ENCODE measurements around the gene PKIG. TPM values are rescaled to one million over a fixed set of nuclear protein-coding genes. Genes with fewer than 3 reads are reported as not detected.

The PKIG gene
- total and polyA plus RNA-seq, 10 of the 15 experiments (the other 5 are each of a cell fraction or from before 2014, with no cell fraction given) = 5.7 to 82.3 (median 39.7) TPM

GRCh38 chr20:44614525-44614924, 32.1 kb downstream of the PKIG start:
- DNase-seq (ENCODE audit: low read depth, low spot score) = no peak
- peaks cover 14 to 30% of the 10 kb centered on the region in 2 experiments for H3K36me3 ChIP-seq (ENCODE audit: control insufficient read depth in 2 of 2, insufficient read depth in 2 of 2, low read length in 1 of 2)
- in situ Hi-C loops (cut with MboI) (no loop called here), intact Hi-C loops (cut with micrococcal nuclease; ENCODE audit: unreplicated experiment) (loop anchor here (5.0 kb wide), 1 partner anchor 137 kb away; the partner anchor contains the start of gene TTPAL)
- H3K4me1 ChIP-seq (ENCODE audit: control insufficient read depth, insufficient read depth, low read length) = peaks cover 29% of the 10 kb centered on the region
- H3K4me3 ChIP-seq = no peak overlapping the region
- ChIA-PET RAD21 (ENCODE audit: unreplicated experiment) (interaction anchor here (0.7 to 1.5 kb wide), 3 partner anchors 28 to 69 kb away, joined by 3 to 7 read pairs (median 3); no protein-coding TSS in a partner anchor), POLR2A (interaction anchor here (1.1 kb wide), 1 partner anchor 67 kb away, joined by 3 read pairs; no protein-coding TSS in a partner anchor), SMC1A (ENCODE audit: uncharacterized antibody, unreplicated experiment) (interaction anchor here (0.9 to 1.2 kb wide), 4 partner anchors 25 to 67 kb away, joined by 3 to 5 read pairs (median 4); no protein-coding TSS in a partner anchor), CTCF (interaction anchor here (0.8 to 1.8 kb wide), 5 partner anchors 39 to 226 kb away, joined by 3 to 8 read pairs (median 5); no protein-coding TSS in a partner anchor)
- ATAC-seq = no peak
- H3K27me3 ChIP-seq (replicated peaks in 1 of 2; ENCODE audit: control insufficient read depth in 2 of 2, insufficient read depth in 2 of 2, low read length in 1 of 2) = no peaks in the 10 kb centered on the region
- H3K4me2 ChIP-seq (ENCODE audit: control insufficient read depth, insufficient read depth) = no peak overlapping the region
- no peak overlapping the region for H2AFZ ChIP-seq (ENCODE audit: control insufficient read depth, low read depth, low read length)
- no peaks in the 10 kb centered on the region for H4K20me1 ChIP-seq (ENCODE audit: control insufficient read depth, insufficient read depth)
- H3K79me2 ChIP-seq (ENCODE audit: control insufficient read depth, insufficient read depth, low read length) = no peaks in the 10 kb centered on the region; the same call in 1 of the 2 replicates
- WGBS (ENCODE audit: insufficient coverage, insufficient replicate concordance, low lambda C conversion rate, missing lambda C conversion rate) = 80% methylated on average over 14 of the region's 14 CpGs
- no peak overlapping the region for H3K9ac ChIP-seq (ENCODE audit: control insufficient read depth, insufficient read depth, low read length)
- H3K27ac ChIP-seq (ENCODE audit: control insufficient read depth, insufficient read depth) = no peak overlapping the region
- no peak for FAIRE-seq
- no peaks in the 10 kb centered on the region for H3K9me3 ChIP-seq (replicated peaks; ENCODE audit: control insufficient read depth, insufficient read depth, low read length)
- no TSS peak for BruUV-seq (replicated peaks)
- no peak for TF ChIP-seq BHLHE40 (IDR thresholded peaks at IDR 0.05; ENCODE audit: borderline replicate concordance in 1 of 2, low read depth in 2 of 2, low read length in 1 of 2)
- TF ChIP-seq SMC3 (IDR thresholded peaks at IDR 0.05; ENCODE audit: borderline replicate concordance, low read length) = no peak
- no peak for TF ChIP-seq HCFC1 (IDR thresholded peaks at IDR 0.05; ENCODE audit: low read length)
- no peak for TF ChIP-seq NR2C1 (IDR thresholded peaks at IDR 0.05)
- TF ChIP-seq CHD4 (IDR thresholded peaks at IDR 0.05) = no peak
- TF ChIP-seq NRF1 (conservative IDR thresholded peaks at IDR 0.05; ENCODE audit: low read depth, low read length) = no peak
- TF ChIP-seq, protein P1, sequence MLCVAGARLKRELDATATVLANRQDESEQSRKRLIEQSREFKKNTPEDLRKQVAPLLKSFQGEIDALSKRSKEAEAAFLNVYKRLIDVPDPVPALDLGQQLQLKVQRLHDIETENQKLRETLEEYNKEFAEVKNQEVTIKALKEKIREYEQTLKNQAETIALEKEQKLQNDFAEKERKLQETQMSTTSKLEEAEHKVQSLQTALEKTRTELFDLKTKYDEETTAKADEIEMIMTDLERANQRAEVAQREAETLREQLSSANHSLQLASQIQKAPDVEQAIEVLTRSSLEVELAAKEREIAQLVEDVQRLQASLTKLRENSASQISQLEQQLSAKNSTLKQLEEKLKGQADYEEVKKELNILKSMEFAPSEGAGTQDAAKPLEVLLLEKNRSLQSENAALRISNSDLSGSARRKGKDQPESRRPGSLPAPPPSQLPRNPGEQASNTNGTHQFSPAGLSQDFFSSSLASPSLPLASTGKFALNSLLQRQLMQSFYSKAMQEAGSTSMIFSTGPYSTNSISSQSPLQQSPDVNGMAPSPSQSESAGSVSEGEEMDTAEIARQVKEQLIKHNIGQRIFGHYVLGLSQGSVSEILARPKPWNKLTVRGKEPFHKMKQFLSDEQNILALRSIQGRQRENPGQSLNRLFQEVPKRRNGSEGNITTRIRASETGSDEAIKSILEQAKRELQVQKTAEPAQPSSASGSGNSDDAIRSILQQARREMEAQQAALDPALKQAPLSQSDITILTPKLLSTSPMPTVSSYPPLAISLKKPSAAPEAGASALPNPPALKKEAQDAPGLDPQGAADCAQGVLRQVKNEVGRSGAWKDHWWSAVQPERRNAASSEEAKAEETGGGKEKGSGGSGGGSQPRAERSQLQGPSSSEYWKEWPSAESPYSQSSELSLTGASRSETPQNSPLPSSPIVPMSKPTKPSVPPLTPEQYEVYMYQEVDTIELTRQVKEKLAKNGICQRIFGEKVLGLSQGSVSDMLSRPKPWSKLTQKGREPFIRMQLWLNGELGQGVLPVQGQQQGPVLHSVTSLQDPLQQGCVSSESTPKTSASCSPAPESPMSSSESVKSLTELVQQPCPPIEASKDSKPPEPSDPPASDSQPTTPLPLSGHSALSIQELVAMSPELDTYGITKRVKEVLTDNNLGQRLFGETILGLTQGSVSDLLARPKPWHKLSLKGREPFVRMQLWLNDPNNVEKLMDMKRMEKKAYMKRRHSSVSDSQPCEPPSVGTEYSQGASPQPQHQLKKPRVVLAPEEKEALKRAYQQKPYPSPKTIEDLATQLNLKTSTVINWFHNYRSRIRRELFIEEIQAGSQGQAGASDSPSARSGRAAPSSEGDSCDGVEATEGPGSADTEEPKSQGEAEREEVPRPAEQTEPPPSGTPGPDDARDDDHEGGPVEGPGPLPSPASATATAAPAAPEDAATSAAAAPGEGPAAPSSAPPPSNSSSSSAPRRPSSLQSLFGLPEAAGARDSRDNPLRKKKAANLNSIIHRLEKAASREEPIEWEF (IDR thresholded peaks at IDR 0.05; ENCODE audit: insufficient replicate concordance, low read depth, low read length) = no peak
- TF ChIP-seq CEBPZ (IDR thresholded peaks at IDR 0.05; ENCODE audit: low read depth, low read length) = no peak
- no peak for TF ChIP-seq HDAC2 (IDR thresholded peaks at IDR 0.05)
- TF ChIP-seq, protein P2, sequence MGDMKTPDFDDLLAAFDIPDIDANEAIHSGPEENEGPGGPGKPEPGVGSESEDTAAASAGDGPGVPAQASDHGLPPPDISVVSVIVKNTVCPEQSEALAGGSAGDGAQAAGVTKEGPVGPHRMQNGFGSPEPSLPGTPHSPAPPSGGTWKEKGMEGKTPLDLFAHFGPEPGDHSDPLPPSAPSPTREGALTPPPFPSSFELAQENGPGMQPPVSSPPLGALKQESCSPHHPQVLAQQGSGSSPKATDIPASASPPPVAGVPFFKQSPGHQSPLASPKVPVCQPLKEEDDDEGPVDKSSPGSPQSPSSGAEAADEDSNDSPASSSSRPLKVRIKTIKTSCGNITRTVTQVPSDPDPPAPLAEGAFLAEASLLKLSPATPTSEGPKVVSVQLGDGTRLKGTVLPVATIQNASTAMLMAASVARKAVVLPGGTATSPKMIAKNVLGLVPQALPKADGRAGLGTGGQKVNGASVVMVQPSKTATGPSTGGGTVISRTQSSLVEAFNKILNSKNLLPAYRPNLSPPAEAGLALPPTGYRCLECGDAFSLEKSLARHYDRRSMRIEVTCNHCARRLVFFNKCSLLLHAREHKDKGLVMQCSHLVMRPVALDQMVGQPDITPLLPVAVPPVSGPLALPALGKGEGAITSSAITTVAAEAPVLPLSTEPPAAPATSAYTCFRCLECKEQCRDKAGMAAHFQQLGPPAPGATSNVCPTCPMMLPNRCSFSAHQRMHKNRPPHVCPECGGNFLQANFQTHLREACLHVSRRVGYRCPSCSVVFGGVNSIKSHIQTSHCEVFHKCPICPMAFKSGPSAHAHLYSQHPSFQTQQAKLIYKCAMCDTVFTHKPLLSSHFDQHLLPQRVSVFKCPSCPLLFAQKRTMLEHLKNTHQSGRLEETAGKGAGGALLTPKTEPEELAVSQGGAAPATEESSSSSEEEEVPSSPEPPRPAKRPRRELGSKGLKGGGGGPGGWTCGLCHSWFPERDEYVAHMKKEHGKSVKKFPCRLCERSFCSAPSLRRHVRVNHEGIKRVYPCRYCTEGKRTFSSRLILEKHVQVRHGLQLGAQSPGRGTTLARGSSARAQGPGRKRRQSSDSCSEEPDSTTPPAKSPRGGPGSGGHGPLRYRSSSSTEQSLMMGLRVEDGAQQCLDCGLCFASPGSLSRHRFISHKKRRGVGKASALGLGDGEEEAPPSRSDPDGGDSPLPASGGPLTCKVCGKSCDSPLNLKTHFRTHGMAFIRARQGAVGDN (IDR thresholded peaks at IDR 0.05) = no peak
- no peak for TF ChIP-seq KLF5 (IDR thresholded peaks at IDR 0.05; ENCODE audit: partially characterized antibody)
- TF ChIP-seq TBL1XR1 (IDR thresholded peaks at IDR 0.05; ENCODE audit: low read depth, low read length) = no peak
